Smooth muscle cell (in vitro differentiated cells): Measurements from ENCODE around the gene TAOK1. TPM values are rescaled to one million over a fixed set of nuclear protein-coding genes. Genes with fewer than 3 reads are reported as not detected.

Source experiments
- DNase-seq: peaks from one replicate; lab custom pipeline; 2025; ENCODE audit not compliant: unreplicated experiment; lab: John Stamatoyannopoulos, UW
- H2AFZ ChIP-seq: fragments of 200-600 bp; sonication (generic); 2 replicates; pipeline ENCODE4 v1.6.0; 2016; ENCODE audit warnings: antibody characterized with exemption, low read depth, mild to moderate bottlenecking
- H3F3A ChIP-seq: fragments of 200-600 bp; sonication (generic); 2 replicates; pipeline ENCODE4 v1.6.0; 2017; ENCODE audit warnings: antibody characterized with exemption, low read depth
- H3K27ac ChIP-seq: fragments of 200-600 bp; sonication (generic); 2 replicates; pipeline ENCODE4 v1.5.1; 2016; ENCODE audit warnings: low read depth, mild to moderate bottlenecking
- H3K27me3 ChIP-seq: fragments of 200-600 bp; sonication (generic); 2 replicates; pipeline ENCODE4 v1.6.1; 2016; ENCODE audit warnings: low read depth, mild to moderate bottlenecking
- H3K36me3 ChIP-seq: fragments of 200-600 bp; sonication (generic); 2 replicates; pipeline ENCODE4 v1.5.1; 2016; ENCODE audit warnings: low read depth
- H3K4me1 ChIP-seq: fragments of 200-600 bp; sonication (generic); 2 replicates; pipeline ENCODE4 v1.5.1; 2016; ENCODE audit warnings: low read depth
- H3K4me2 ChIP-seq: fragments of 200-600 bp; sonication (generic); 2 replicates; pipeline ENCODE4 v1.6.0; 2016; ENCODE audit warnings: mild to moderate bottlenecking
- H3K4me3 ChIP-seq: fragments of 200-600 bp; sonication (generic); 2 replicates; pipeline ENCODE4 v1.5.1; 2016; ENCODE audit warnings: mild to moderate bottlenecking
- H3K79me2 ChIP-seq: fragments of 200-600 bp; sonication (generic); 2 replicates; pipeline ENCODE4 v1.6.0; 2016; ENCODE audit warnings: low read depth, mild to moderate bottlenecking
- H3K9ac ChIP-seq: fragments of 200-600 bp; sonication (generic); 2 replicates; pipeline ENCODE4 v1.6.0; 2016; ENCODE audit warnings: low read depth
- H3K9me3 ChIP-seq: fragments of 200-600 bp; sonication (generic); replicated peaks from 2 replicates; pipeline ENCODE4 v1.5.1; 2016; ENCODE audit warnings: low read depth
- H4K20me1 ChIP-seq: fragments of 200-600 bp; sonication (generic); 2 replicates; pipeline ENCODE4 v1.6.0; 2016; ENCODE audit warnings: low read depth
- CTCF ChIP-seq: fragments of 200-600 bp; sonication (generic); IDR thresholded peaks from 2 replicates; pipeline ENCODE4 v1.5.1; 2017; ENCODE audit warnings: borderline replicate concordance, mild to moderate bottlenecking, antibody characterized with exemption; ENCODE audit not compliant: insufficient read depth, poor library complexity, severe bottlenecking
- polyA plus RNA-seq: library from polyadenylated mRNA; unstranded; fragments of >200 nt; fragmentation: Nextera tagmentation; extraction: Ambion mirVana; gene quantifications from 2 replicates; pipeline ENCODE4 v1.2.1, GENCODE V29; 2016
- total RNA-seq: library from RNA; depleted of rRNA; stranded (reverse); fragments of >200 nt; gene quantifications from 2 replicates; pipeline ENCODE4 v1.2.3, GENCODE V29; 2014

The TAOK1 gene
- total and polyA plus RNA-seq, 2 experiments from 2014 or later = 4.7 to 58.7 TPM

- Histone ChIP-seq H2AFZ (no peak overlapping the region), H3K4me2 (no peak overlapping the region), H3K9me3 (no peaks in the 10 kb centered on the region), H3K27me3 (no peaks in the 10 kb centered on the region), H3F3A (no peaks in the 10 kb centered on the region), H3K27ac (peak overlapping the region; percentile 30), H3K9ac (no peak overlapping the region), H3K4me1 (peaks cover 5% of the 10 kb centered on the region), H3K79me2 (peaks cover 100% of the 10 kb centered on the region), H3K4me3 (no peak overlapping the region), H4K20me1 (peaks cover 100% of the 10 kb centered on the region), H3K36me3 (no peaks in the 10 kb centered on the region)
- no peak for TF ChIP-seq CTCF
- DNase-seq = no peak
Observed at GRCh38 chr17:29443041-29443739, 53.0 kb downstream of the TAOK1 start.

GRCh38 chr17:29444589-29444988 lies 54.4 kb downstream of the TAOK1 start:
- Histone ChIP-seq H3K4me1 (peaks cover 5% of the 10 kb centered on the region), H3K79me2 (peaks cover 100% of the 10 kb centered on the region), H4K20me1 (peaks cover 100% of the 10 kb centered on the region), H2AFZ (no peak overlapping the region), H3K9me3 (no peaks in the 10 kb centered on the region), H3K4me3 (no peak overlapping the region), H3K4me2 (peak overlapping the region; percentile 43), H3K27me3 (no peaks in the 10 kb centered on the region), H3K9ac (no peak overlapping the region), H3K36me3 (no peaks in the 10 kb centered on the region), H3K27ac (peak overlapping the region; percentile 72), H3F3A (no peaks in the 10 kb centered on the region)
- DNase-seq = no peak
- TF ChIP-seq CTCF = no peak

GRCh38 chr17:29445844-29446243 lies 55.7 kb downstream of the TAOK1 start:
- H3K9ac ChIP-seq = no peak overlapping the region
- peak overlapping the region; percentile 20 for H3K27ac ChIP-seq
- DNase-seq = no peak
- no peaks in the 10 kb centered on the region for H3F3A ChIP-seq
- TF ChIP-seq CTCF = no peak
- no peak overlapping the region for H2AFZ ChIP-seq
- H3K9me3 ChIP-seq = no peaks in the 10 kb centered on the region
- H4K20me1 ChIP-seq = peaks cover 100% of the 10 kb centered on the region
- H3K79me2 ChIP-seq = peaks cover 100% of the 10 kb centered on the region
- no peak overlapping the region for H3K4me3 ChIP-seq
- H3K4me2 ChIP-seq = no peak overlapping the region
- no peaks in the 10 kb centered on the region for H3K36me3 ChIP-seq
- peaks cover 5% of the 10 kb centered on the region for H3K4me1 ChIP-seq
- no peaks in the 10 kb centered on the region for H3K27me3 ChIP-seq
